HUES48 (cell line): Measurements from ENCODE around the gene FTL.

ENCODE experiments used
- H3K27ac ChIP-seq: one replicate; pipeline ENCODE4 v1.7.0; 2013; ENCODE audit warnings: low read depth, low read length, inconsistent platforms
- H3K27me3 ChIP-seq: 2 replicates; pipeline ENCODE4 v1.6.1; 2013; ENCODE audit warnings: mild to moderate bottlenecking, low read length; ENCODE audit not compliant: control insufficient read depth, insufficient read depth
- H3K36me3 ChIP-seq: 2 replicates; pipeline ENCODE4 v1.6.1; 2013; ENCODE audit warnings: low read length; ENCODE audit not compliant: control insufficient read depth, insufficient read depth
- H3K4me1 ChIP-seq: 2 replicates; pipeline ENCODE4 v1.6.1; 2013; ENCODE audit warnings: mild to moderate bottlenecking, low read length; ENCODE audit not compliant: control insufficient read depth, insufficient read depth
- H3K4me3 ChIP-seq: 2 replicates; pipeline ENCODE4 v1.5.1; 2013; ENCODE audit warnings: mild to moderate bottlenecking, low read depth, low read length
- H3K9ac ChIP-seq: 2 replicates; pipeline ENCODE4 v1.6.1; 2013; ENCODE audit warnings: mild to moderate bottlenecking, low read depth, low read length, moderate library complexity
- H3K9me3 ChIP-seq: 2 replicates; pipeline ENCODE4 v1.6.1; 2013; ENCODE audit warnings: low read length; ENCODE audit not compliant: control insufficient read depth, insufficient read depth

Gene FTL

GRCh38 chr19:49016067-49016839, 51.1 kb downstream of the FTL start:
- Histone ChIP-seq H3K9me3 (no peaks in the 10 kb centered on the region), H3K27ac (no peak overlapping the region)

More at GRCh38 chr19:49016067-49016839, 51.1 kb downstream of the FTL start:
- peaks cover 41% of the 10 kb centered on the region for H3K36me3 ChIP-seq
- peaks cover 22% of the 10 kb centered on the region for H3K27me3 ChIP-seq
- peaks cover 16% of the 10 kb centered on the region for H3K4me1 ChIP-seq
- no peak overlapping the region for H3K9ac ChIP-seq
- H3K4me3 ChIP-seq: no peak overlapping the region
